IPS-18c (cell line): ENCODE data around the gene ARFRP1.

Experiments
- H3K4me3 ChIP-seq: 2 replicates; pipeline ENCODE4 v1.7.0; 2013; ENCODE audit warnings: low read depth, mild to moderate bottlenecking, low read length, moderate library complexity; ENCODE audit not compliant: insufficient read depth
- H3K9me3 ChIP-seq: one replicate; pipeline ENCODE4 v1.6.1; 2013; ENCODE audit warnings: mild to moderate bottlenecking, low read length, moderate library complexity; ENCODE audit not compliant: control insufficient read depth, insufficient read depth

ARFRP1 gene

GRCh38 chr20:63707558-63708300, at the start of gene ARFRP1, which contains the start of gene ZGPAT:
Gene ARFRP1 (minus strand): TSS chr20:63707976. CDS start chr20:63707091, 885 bp downstream.
Gene ZGPAT (plus strand): TSS chr20:63708039. CDS start chr20:63708581, 542 bp downstream.
- Histone ChIP-seq H3K4me3 (peak within 1 kb of the TSS; percentile 90), H3K9me3 (no peaks in the 10 kb centered on the region)

- Histone ChIP-seq H3K9me3 (no peaks in the 10 kb centered on the region), H3K4me3 (no peak overlapping the region)
Measured at GRCh38 chr20:63756648-63756991, 48.8 kb upstream of the ARFRP1 start.

GRCh38 chr20:63755933-63756647, 48.3 kb upstream of the ARFRP1 start:
- no peak overlapping the region for H3K4me3 ChIP-seq
- H3K9me3 ChIP-seq, result no peaks in the 10 kb centered on the region

- H3K4me3 ChIP-seq, result no peak overlapping the region
- H3K9me3 ChIP-seq, result no peaks in the 10 kb centered on the region
Measured at GRCh38 chr20:63754008-63754407, 46.2 kb upstream of the ARFRP1 start.

GRCh38 chr20:63753381-63753780, 45.6 kb upstream of the ARFRP1 start:
- no peaks in the 10 kb centered on the region for H3K9me3 ChIP-seq
- H3K4me3 ChIP-seq, result no peak overlapping the region

GRCh38 chr20:63752411-63753101, 44.8 kb upstream of the ARFRP1 start:
- H3K4me3 ChIP-seq, result no peak overlapping the region

GRCh38 chr20:63751471-63752271, 43.9 kb upstream of the ARFRP1 start:
- Histone ChIP-seq H3K4me3 (no peak overlapping the region), H3K9me3 (no peaks in the 10 kb centered on the region)

More at GRCh38 chr20:63752411-63753101, 44.8 kb upstream of the ARFRP1 start:
- no peaks in the 10 kb centered on the region for H3K9me3 ChIP-seq

GRCh38 chr20:63750807-63751470, 43.2 kb upstream of the ARFRP1 start:
- Histone ChIP-seq H3K9me3 (no peaks in the 10 kb centered on the region), H3K4me3 (no peak overlapping the region)

GRCh38 chr20:63749597-63750508, 42.1 kb upstream of the ARFRP1 start:
- Histone ChIP-seq H3K9me3 (no peaks in the 10 kb centered on the region), H3K4me3 (no peak overlapping the region)

- Histone ChIP-seq H3K4me3 (no peak overlapping the region), H3K9me3 (no peaks in the 10 kb centered on the region)
Measured at GRCh38 chr20:63748934-63749270, 41.1 kb upstream of the ARFRP1 start.

GRCh38 chr20:63748070-63748933, 40.5 kb upstream of the ARFRP1 start:
- no peaks in the 10 kb centered on the region for H3K9me3 ChIP-seq
- H3K4me3 ChIP-seq, result no peak overlapping the region

- no peaks in the 10 kb centered on the region for H3K9me3 ChIP-seq
- H3K4me3 ChIP-seq, result no peak overlapping the region
Measured at GRCh38 chr20:63747622-63748069, 39.9 kb upstream of the ARFRP1 start.

GRCh38 chr20:63746751-63747315, 39.1 kb upstream of the ARFRP1 start:
- H3K4me3 ChIP-seq, result no peak overlapping the region
- H3K9me3 ChIP-seq, result no peaks in the 10 kb centered on the region

- no peak overlapping the region for H3K4me3 ChIP-seq
- no peaks in the 10 kb centered on the region for H3K9me3 ChIP-seq
Measured at GRCh38 chr20:63745961-63746731, 38.4 kb upstream of the ARFRP1 start.
